Uterus (tissue), 2 donors: ENCODE measurements around the gene CACNB1.

Experiments used
- CTCF ChIP-seq, 4 experiments: fragments of 200-600 bp in 2 of 4; fragments of 450-650 bp in 2 of 4; sonication (generic) in 2 of 4; IDR thresholded peaks; one replicate each; pipeline ENCODE4 v1.5.1; 2016 to 2019; ENCODE audit warnings: antibody characterized with exemption in 4 of 4, mild to moderate bottlenecking in 2 of 4, moderate library complexity in 1 of 4
- POLR2A ChIP-seq, 2 donors: fragments of 450-650 bp; IDR thresholded peaks; one replicate each; pipeline ENCODE4 v1.6.1; 2016; ENCODE audit warnings: antibody characterized with exemption in 2 of 2, mild to moderate bottlenecking in 1 of 2, moderate library complexity in 1 of 2

GRCh38 chr17:39171933-39172332 lies 25.5 kb downstream of the CACNB1 start:
- TF ChIP-seq CTCF (IDR thresholded peaks at IDR 0.05) (no peak), POLR2A (IDR thresholded peaks at IDR 0.05) (no peak)
